Immature natural killer cell (primary cell): ENCODE measurements around the gene TMEM272. TPM values are rescaled to one million over a fixed set of nuclear protein-coding genes. Genes with fewer than 3 reads are reported as not detected.

ENCODE experiments used
- DNase-seq, 3 donors: peaks; one replicate each; pipeline ENCODE4 v3.0.0; 2022; ENCODE audit warnings: mixed read lengths in 1 of 3
- H3K27ac Mint-ChIP-seq, 6 donors: one replicate each; pipeline ENCODE4 v1.8.0; 2020; ENCODE audit warnings: mixed read lengths in 6 of 6, mild to moderate bottlenecking in 5 of 6, inconsistent platforms in 4 of 6, moderate library complexity in 3 of 6
- H3K27me3 Mint-ChIP-seq, 3 donors: one replicate each; pipeline ENCODE4 v1.8.0; 2020 to 2021; ENCODE audit warnings: low read depth in 3 of 3, mild to moderate bottlenecking in 3 of 3, mixed read lengths in 3 of 3, moderate library complexity in 3 of 3, inconsistent platforms in 1 of 3
- H3K36me3 Mint-ChIP-seq, 3 donors: one replicate each; pipeline ENCODE4 v1.8.0; 2020; ENCODE audit warnings: mixed read lengths in 3 of 3, inconsistent platforms in 2 of 3, mild to moderate bottlenecking in 2 of 3
- H3K4me1 Mint-ChIP-seq, 2 donors: one replicate each; pipeline ENCODE4 v1.8.0; 2020; ENCODE audit warnings: inconsistent platforms in 2 of 2, mild to moderate bottlenecking in 2 of 2, mixed read lengths in 2 of 2, moderate library complexity in 1 of 2
- H3K4me3 Mint-ChIP-seq, 5 donors: one replicate each; pipeline ENCODE4 v1.8.0; 2020; ENCODE audit warnings: mild to moderate bottlenecking in 5 of 5, mixed read lengths in 5 of 5, inconsistent platforms in 3 of 5, moderate library complexity in 3 of 5
- H3K9me3 Mint-ChIP-seq, 6 donors: one replicate each; pipeline ENCODE4 v1.8.0; 2020; ENCODE audit warnings: mild to moderate bottlenecking in 6 of 6, mixed read lengths in 6 of 6, inconsistent platforms in 4 of 6, moderate library complexity in 3 of 6
- polyA plus RNA-seq, 3 donors: library from polyadenylated mRNA; unstranded; fragments of 300-500 nt; fragmentation: Illumina TruSeq; gene quantifications; one replicate each; pipeline ENCODE4 v1.2.3, GENCODE V29; 2021

The TMEM272 gene
- polyA plus RNA-seq, 3 donors from 2014 or later = not detected

DNA sequence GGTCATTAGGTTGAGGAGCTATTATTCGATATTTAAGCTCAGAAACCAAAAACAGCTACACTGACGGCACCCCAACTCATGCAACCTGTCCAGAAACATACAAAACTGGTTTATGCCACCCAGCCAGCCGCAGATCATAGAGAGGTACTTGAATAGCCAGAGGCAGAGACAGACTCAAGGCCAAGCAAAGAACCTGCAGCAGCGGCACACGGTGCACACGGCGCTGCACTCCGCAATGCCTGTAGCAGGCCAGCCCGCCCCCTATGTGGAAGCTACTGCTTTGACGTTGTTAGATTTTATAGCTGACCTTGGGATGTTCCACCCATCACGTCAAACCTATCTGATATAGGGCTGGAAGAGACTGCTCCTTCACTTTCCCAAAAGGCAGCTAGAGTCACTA lies 29.1 kb downstream of the TMEM272 start:
- H3K9me3 Mint-ChIP-seq = no peaks in the 10 kb centered on the region
- H3K4me1 Mint-ChIP-seq = peaks cover 24 to 25% of the 10 kb centered on the region in 2 donors
- no peak overlapping the region for H3K27ac Mint-ChIP-seq
- H3K4me3 Mint-ChIP-seq = no peak overlapping the region
- no peak for DNase-seq
- H3K27me3 Mint-ChIP-seq = peaks cover under 1 to 7% (median 2%) of the 10 kb centered on the region in 3 donors
- H3K36me3 Mint-ChIP-seq = no peaks in the 10 kb centered on the region

GRCh38 chr13:51814825-51815650 lies 29.9 kb downstream of the TMEM272 start:
- peak; percentile 75 to 78 (median 77) for DNase-seq
- Mint-ChIP-seq H3K27me3 (peaks cover 0 to 7% (median 2%) of the 10 kb centered on the region in 3 donors), H3K36me3 (no peaks in the 10 kb centered on the region), H3K9me3 (no peaks in the 10 kb centered on the region), H3K4me1 (peaks cover 19 to 20% of the 10 kb centered on the region in 2 donors), H3K27ac (peak overlapping the region in 5 of 6 donors; percentile 68 to 87 (median 77)), H3K4me3 (peak overlapping the region; percentile 9 to 74 (median 43))

- Mint-ChIP-seq H3K27me3 (peaks cover 0 to 7% (median 2%) of the 10 kb centered on the region in 3 donors), H3K27ac (peak overlapping the region in 2 of 6 donors; percentile 44 to 69), H3K9me3 (no peaks in the 10 kb centered on the region), H3K4me1 (peaks cover 19 to 20% of the 10 kb centered on the region in 2 donors), H3K36me3 (no peaks in the 10 kb centered on the region), H3K4me3 (no peak overlapping the region)
- DNase-seq = no peak
Observed at GRCh38 chr13:51814071-51814470, 30.9 kb downstream of the TMEM272 start.

DNA sequence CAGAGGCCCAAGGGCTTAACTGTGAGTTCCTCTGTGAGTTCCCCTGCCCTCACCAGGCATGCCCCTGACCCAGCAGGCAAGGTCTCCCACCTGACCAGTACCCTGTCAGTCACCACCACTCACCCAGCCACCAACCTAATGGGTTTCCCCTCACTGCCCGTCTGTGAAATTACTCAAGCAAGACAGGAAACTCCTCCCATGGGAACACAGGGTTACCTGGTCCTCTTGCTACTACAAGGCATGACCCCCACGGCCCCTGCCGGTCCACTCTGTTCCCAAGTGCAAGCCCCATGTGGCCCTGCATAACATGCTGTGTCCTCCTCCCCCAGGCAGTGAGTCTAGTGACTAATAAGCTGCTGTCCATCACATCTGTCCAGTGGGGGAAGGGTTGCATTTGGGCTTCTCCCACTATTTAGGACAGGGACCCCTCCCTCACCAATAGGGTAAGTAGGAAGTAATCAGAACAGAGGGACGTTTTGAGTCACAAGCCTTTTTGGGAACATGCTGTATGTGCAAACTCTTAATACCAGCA lies 33.0 kb downstream of the TMEM272 start:
- Mint-ChIP-seq H3K4me3 (no peak overlapping the region), H3K36me3 (no peaks in the 10 kb centered on the region), H3K4me1 (peaks cover 19 to 20% of the 10 kb centered on the region in 2 donors), H3K27ac (peak overlapping the region in 3 of 6 donors; percentile 57 to 80 (median 69)), H3K27me3 (peaks cover 0 to 4% (median 3%) of the 10 kb centered on the region in 3 donors), H3K9me3 (no peaks in the 10 kb centered on the region)
- no peak for DNase-seq

- H3K4me1 Mint-ChIP-seq = peaks cover 19 to 20% of the 10 kb centered on the region in 2 donors
- H3K36me3 Mint-ChIP-seq = no peaks in the 10 kb centered on the region
- no peaks in the 10 kb centered on the region for H3K9me3 Mint-ChIP-seq
- H3K27ac Mint-ChIP-seq = peak overlapping the region in 1 of 6 donors; percentile 6
- H3K27me3 Mint-ChIP-seq = peaks cover 0 to 4% (median 3%) of the 10 kb centered on the region in 3 donors
- no peak for DNase-seq
- H3K4me3 Mint-ChIP-seq = no peak overlapping the region
Observed at GRCh38 chr13:51811046-51811445, 33.9 kb downstream of the TMEM272 start.

GRCh38 chr13:51808811-51809210 lies 36.2 kb downstream of the TMEM272 start:
- Mint-ChIP-seq H3K27ac (peak overlapping the region in 2 of 6 donors; percentile 66 to 99), H3K9me3 (no peaks in the 10 kb centered on the region), H3K36me3 (no peaks in the 10 kb centered on the region), H3K4me1 (peaks cover 23 to 27% of the 10 kb centered on the region in 2 donors), H3K27me3 (peaks cover 8 to 17% (median 14%) of the 10 kb centered on the region in 3 donors), H3K4me3 (no peak overlapping the region)
- DNase-seq = no peak

GRCh38 chr13:51807041-51807440 lies 37.9 kb downstream of the TMEM272 start:
- Mint-ChIP-seq H3K27me3 (peaks cover 16 to 29% (median 25%) of the 10 kb centered on the region in 3 donors), H3K4me1 (peaks cover 35 to 39% of the 10 kb centered on the region in 2 donors), H3K9me3 (no peaks in the 10 kb centered on the region), H3K27ac (peak overlapping the region in 5 of 6 donors; percentile 22 to 99 (median 40)), H3K36me3 (peaks cover 0 to under 1% (median under 1%) of the 10 kb centered on the region in 3 donors), H3K4me3 (no peak overlapping the region)
- no peak for DNase-seq

DNA sequence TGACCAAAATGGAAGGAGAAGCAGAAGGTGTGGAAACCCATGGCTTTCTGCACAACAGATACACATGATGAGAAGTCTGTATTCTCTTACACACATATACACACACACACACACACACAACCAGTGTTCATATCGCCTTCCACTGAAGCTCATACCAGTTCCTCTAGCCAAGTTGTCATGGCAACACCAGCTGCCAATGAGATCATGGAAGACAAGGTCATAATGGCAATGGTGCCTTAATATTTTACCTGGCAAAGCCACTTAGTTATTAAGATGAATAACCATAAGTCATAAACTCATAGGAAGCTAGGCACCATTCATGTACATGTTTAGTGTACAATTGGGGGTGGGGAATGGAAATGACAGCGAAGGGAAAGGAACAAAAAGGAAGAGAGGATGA lies 38.4 kb downstream of the TMEM272 start:
- Mint-ChIP-seq H3K9me3 (no peaks in the 10 kb centered on the region), H3K4me1 (peaks cover 34 to 39% of the 10 kb centered on the region in 2 donors), H3K4me3 (no peak overlapping the region), H3K36me3 (peaks cover 0 to 3% (median 3%) of the 10 kb centered on the region in 3 donors), H3K27ac (peak overlapping the region; percentile 51 to 100 (median 96)), H3K27me3 (peaks cover 18 to 33% (median 29%) of the 10 kb centered on the region in 3 donors)
- no peak for DNase-seq

GRCh38 chr13:51805925-51806324 lies 39.1 kb downstream of the TMEM272 start:
- Mint-ChIP-seq H3K36me3 (peaks cover 0 to 3% (median 3%) of the 10 kb centered on the region in 3 donors), H3K9me3 (no peaks in the 10 kb centered on the region), H3K4me3 (no peak overlapping the region), H3K27ac (peak overlapping the region; percentile 95 to 100 (median 99)), H3K27me3 (peaks cover 18 to 33% (median 29%) of the 10 kb centered on the region in 3 donors), H3K4me1 (peaks cover 35 to 39% of the 10 kb centered on the region in 2 donors)
- no peak for DNase-seq

- peak overlapping the region; percentile 95 to 100 (median 99) for H3K27ac Mint-ChIP-seq
- no peak for DNase-seq
- H3K27me3 Mint-ChIP-seq = peaks cover 18 to 33% (median 29%) of the 10 kb centered on the region in 3 donors
- no peaks in the 10 kb centered on the region for H3K9me3 Mint-ChIP-seq
- peak overlapping the region; percentile 84 to 99 (median 89) for H3K4me3 Mint-ChIP-seq
- peaks cover 35 to 39% of the 10 kb centered on the region in 2 donors for H3K4me1 Mint-ChIP-seq
- H3K36me3 Mint-ChIP-seq = peaks cover 0 to 3% (median 3%) of the 10 kb centered on the region in 3 donors
Observed at GRCh38 chr13:51805313-51805712, 39.7 kb downstream of the TMEM272 start.

- peaks cover 0 to 3% (median 3%) of the 10 kb centered on the region in 3 donors for H3K36me3 Mint-ChIP-seq
Observed at GRCh38 chr13:51804295-51805172, 40.4 kb downstream of the TMEM272 start.

DNA sequence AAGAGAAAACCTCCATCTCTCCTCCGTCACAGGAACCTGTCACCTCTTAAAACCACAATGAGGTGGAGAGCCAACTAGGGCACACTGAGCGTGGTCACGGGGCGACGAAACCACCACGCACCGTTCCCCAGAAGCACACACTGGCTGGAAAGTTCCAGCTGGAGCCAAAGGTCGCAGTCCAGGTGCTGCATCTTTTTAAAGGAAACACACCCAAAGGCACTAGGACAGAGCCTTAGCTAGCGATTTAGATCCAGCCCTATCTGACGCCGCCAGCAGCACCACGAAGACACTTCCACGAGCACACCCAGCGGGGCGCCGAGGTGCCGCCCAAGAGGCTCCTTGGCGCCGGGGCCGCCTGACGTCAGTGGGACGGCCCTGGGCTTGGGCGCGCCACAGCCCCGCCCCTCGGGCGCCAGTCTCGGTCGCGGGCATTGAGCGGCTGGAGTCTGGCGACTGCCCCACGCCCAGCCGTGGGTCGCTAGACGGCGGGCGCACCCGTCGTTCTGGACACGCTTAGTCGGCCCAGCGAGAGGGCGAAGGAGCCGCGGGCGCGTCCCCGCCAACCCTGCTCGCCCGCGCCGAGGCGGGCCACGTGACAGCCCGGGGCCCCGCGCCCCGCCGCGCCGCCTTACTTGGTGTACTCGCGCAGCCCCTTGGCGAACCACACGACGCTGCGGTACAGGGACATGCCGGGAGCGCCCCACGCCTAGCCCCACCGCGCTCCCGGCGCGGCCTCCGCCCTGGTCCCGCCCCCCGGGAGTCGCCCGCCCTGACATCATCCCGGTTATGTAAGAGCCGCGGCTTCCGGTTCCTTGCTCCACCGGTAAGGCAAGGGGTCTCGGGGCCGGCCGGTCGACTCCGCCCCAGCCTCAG lies 41.3 kb downstream of the TMEM272 start, which contains the start of gene DHRS12:
Gene DHRS12, minus strand, starts transcription at position 742 of the 873 bp plus-strand sequence. CDS start 4,504 bp downstream, outside the sequence.
- peak; percentile 95 to 97 (median 95) for DNase-seq
- Mint-ChIP-seq H3K36me3 (peaks cover 0 to 3% (median 3%) of the 10 kb centered on the region in 3 donors), H3K4me3 (peak within 1 kb of the TSS; percentile 90 to 99 (median 95)), H3K9me3 (no peaks in the 10 kb centered on the region), H3K4me1 (peaks cover 35 to 39% of the 10 kb centered on the region in 2 donors), H3K27me3 (peaks cover 18 to 33% (median 31%) of the 10 kb centered on the region in 3 donors), H3K27ac (peak within 1 kb of the TSS; percentile 99 to 100 (median 100))

More at GRCh38 chr13:51804295-51805172, 40.4 kb downstream of the TMEM272 start:
- peak overlapping the region; percentile 95 to 100 (median 99) for H3K27ac Mint-ChIP-seq
- no peaks in the 10 kb centered on the region for H3K9me3 Mint-ChIP-seq
- peak; percentile 28 to 33 (median 30) for DNase-seq
- peak overlapping the region; percentile 84 to 99 (median 89) for H3K4me3 Mint-ChIP-seq
- peaks cover 35 to 39% of the 10 kb centered on the region in 2 donors for H3K4me1 Mint-ChIP-seq
- H3K27me3 Mint-ChIP-seq = peaks cover 18 to 33% (median 31%) of the 10 kb centered on the region in 3 donors
